Measurements from ENCODE around the gene OLA1.

GRCh38 chr2:174054926-174055325, 193.4 kb downstream of the OLA1 start:
- no peak for TF ChIP-seq REST (IDR thresholded peaks at IDR 0.05; ENCODE audit: insufficient read depth in 1 of 2, low read depth in 2 of 2, low read length in 2 of 2)
- TF ChIP-seq POLR2AphosphoS5 (IDR thresholded peaks at IDR 0.05; ENCODE audit: low read depth, low read length), result no peak
- no peak for TF ChIP-seq SIN3A (IDR thresholded peaks at IDR 0.05; ENCODE audit: borderline replicate concordance, insufficient read depth, low read length)

All from PFSK-1 (cell line).